Stomach (tissue), 9 donors: ENCODE data around the gene ADCY10. TPM values are rescaled to one million over a fixed set of nuclear protein-coding genes. Genes with fewer than 3 reads are reported as not detected.
"Not testable (repeated sequence)": the region's sequence is repeated elsewhere in the genome, so short reads cannot be mapped to it uniquely, and the experiment has no call there.

ENCODE experiments used
- DNase-seq, 2 donors: peaks; one replicate each; pipeline versions ENCODE4 v3.0.0 to v3.0.0-alpha.2; 2013 to 2019
- H3K27ac ChIP-seq, 5 donors: fragments of 200-600 bp in 4 of 5; sonication (generic) in 4 of 5; one replicate each; pipeline ENCODE4 v1.5.1; 2013 to 2019; ENCODE audit warnings: mild to moderate bottlenecking in 1 of 5, moderate library complexity in 1 of 5
- H3K27me3 ChIP-seq, 3 donors: fragments of 200-600 bp; sonication (generic); one replicate each; pipeline ENCODE4 v1.5.1; 2017 to 2019; ENCODE audit warnings: mixed run types in 1 of 3
- H3K36me3 ChIP-seq, 4 donors: fragments of 200-600 bp; sonication (generic); 1 replicate in 3 of 4; 2 replicates in 1 of 4; pipeline ENCODE4 v1.5.1; 2016 to 2019
- H3K4me1 ChIP-seq, 4 donors: fragments of 200-600 bp; sonication (generic); one replicate each; pipeline ENCODE4 v1.5.1; 2016 to 2019
- H3K4me3 ChIP-seq, 4 donors: fragments of 200-600 bp; sonication (generic) in 3 of 4; one replicate each; pipeline ENCODE4 v1.5.1; 2016 to 2019; ENCODE audit warnings: mild to moderate bottlenecking in 1 of 4
- H3K9me3 ChIP-seq, 4 donors: fragments of 200-600 bp; sonication (generic); one replicate each; pipeline ENCODE4 v1.5.1; 2016 to 2019
- CTCF ChIP-seq, 7 experiments: fragments of 450-650 bp in 4 of 7; fragments of 200-600 bp in 3 of 7; sonication (generic) in 3 of 7; IDR thresholded peaks; one replicate each; pipeline ENCODE4 v1.5.1; 2016 to 2019; ENCODE audit warnings: antibody characterized with exemption in 7 of 7, control low read depth in 2 of 7, mild to moderate bottlenecking in 1 of 7
- EP300 ChIP-seq: sonication (generic); formaldehyde crosslinking; IDR thresholded peaks from one replicate; pipeline ENCODE4 v1.6.1; 2017; ENCODE audit warnings: antibody characterized with exemption
- POLR2A ChIP-seq, 4 donors: fragments of 450-650 bp; IDR thresholded peaks; one replicate each; pipeline ENCODE4 v1.6.1; 2016; ENCODE audit warnings: antibody characterized with exemption in 4 of 4, control low read depth in 2 of 4, mild to moderate bottlenecking in 1 of 4, moderate library complexity in 1 of 4
- POLR2AphosphoS5 ChIP-seq, 3 donors: sonication (generic); formaldehyde crosslinking; IDR thresholded peaks; one replicate each; pipeline ENCODE4 v1.6.1; 2016; ENCODE audit warnings: antibody characterized with exemption in 3 of 3
- WGBS, 5 donors: extraction: QIAGEN DNeasy Blood & Tissue Kit in 3 of 5; methylation state at CpG; one replicate each; pipeline versions ENCODE4 v1.1.5 to v1.1.7; 2013 to 2018; 5-methylcytosine and 5-hydroxymethylcytosine counted together
- intact Hi-C: fragments of 100-400 bp; cut with DNase I; formaldehyde crosslinking; loops from one replicate; pipeline ENCODE4 v1.15.1; 2023; ENCODE audit warnings: low total_unique reads
- polyA plus RNA-seq, 3 donors: library from polyadenylated mRNA; stranded (reverse); fragments of 200-250 nt; gene quantifications; one replicate each; pipeline ENCODE4 v1.2.3, GENCODE V29; 2013
- total RNA-seq, 5 donors: library from RNA; depleted of rRNA; stranded (reverse); fragments of >200 nt; gene quantifications; one replicate each; pipeline versions ENCODE4 v1.1.0 to v1.2.3, GENCODE V29; 2014 to 2016
- donor health status: healthy with polysubstance abuse.
- donor health status: Bipolar disorder and iron deficiency.
- donor health status: healthy.

ADCY10 gene
- total and polyA plus RNA-seq, 8 donors: 0.60 TPM; not detected in 7

GRCh38 chr1:167837326-167837725 is 76.6 kb downstream of the ADCY10 start:
- Histone ChIP-seq H3K27ac (no peak overlapping the region), H3K9me3 (no peaks in the 10 kb centered on the region), H3K36me3 (no peaks in the 10 kb centered on the region), H3K4me1 (no peaks in the 10 kb centered on the region), H3K27me3 (no peaks in the 10 kb centered on the region), H3K4me3 (no peak overlapping the region)
- 49 to 90% (median 64%) methylated on average over 2 of the region's 2 CpGs for WGBS, 5 donors
- no peak for TF ChIP-seq POLR2AphosphoS5 (IDR thresholded peaks at IDR 0.05)
- no peak for TF ChIP-seq EP300
- TF ChIP-seq POLR2A (IDR thresholded peaks at IDR 0.05): no peak
- TF ChIP-seq CTCF (IDR thresholded peaks at IDR 0.05): no peak
- DNase-seq: no peak
- intact Hi-C loops: no loop called here

- H3K4me3 ChIP-seq: no peak overlapping the region
- WGBS, 5 donors: 68 to 94% (median 91%) methylated on average over 4 of the region's 4 CpGs
Measured at GRCh38 chr1:167836197-167836596, 77.7 kb downstream of the ADCY10 start.

GRCh38 chr1:167833904-167834303 is 80.0 kb downstream of the ADCY10 start:
- no peak overlapping the region for H3K4me3 ChIP-seq
- H3K36me3 ChIP-seq: no peaks in the 10 kb centered on the region
- DNase-seq: no peak
- H3K27me3 ChIP-seq: no peaks in the 10 kb centered on the region
- H3K27ac ChIP-seq: no peak overlapping the region
- intact Hi-C loops: no loop called here
- no peak for TF ChIP-seq CTCF (IDR thresholded peaks at IDR 0.05)
- TF ChIP-seq POLR2AphosphoS5 (IDR thresholded peaks at IDR 0.05): no peak
- TF ChIP-seq EP300: no peak
- TF ChIP-seq POLR2A (IDR thresholded peaks at IDR 0.05): no peak
- no peaks in the 10 kb centered on the region for H3K4me1 ChIP-seq
- no peaks in the 10 kb centered on the region for H3K9me3 ChIP-seq

More at GRCh38 chr1:167836197-167836596, 77.7 kb downstream of the ADCY10 start:
- no peaks in the 10 kb centered on the region for H3K9me3 ChIP-seq
- TF ChIP-seq EP300 (no peak), POLR2A (IDR thresholded peaks at IDR 0.05) (no peak), CTCF (IDR thresholded peaks at IDR 0.05) (no peak), POLR2AphosphoS5 (IDR thresholded peaks at IDR 0.05) (no peak)
- no peak overlapping the region for H3K27ac ChIP-seq
- DNase-seq: no peak
- no peaks in the 10 kb centered on the region for H3K4me1 ChIP-seq
- H3K36me3 ChIP-seq: no peaks in the 10 kb centered on the region
- no peaks in the 10 kb centered on the region for H3K27me3 ChIP-seq
- intact Hi-C loops: no loop called here

GRCh38 chr1:167832693-167833092 is 81.2 kb downstream of the ADCY10 start:
- intact Hi-C loops: no loop called here
- Histone ChIP-seq H3K27me3 (no peaks in the 10 kb centered on the region), H3K27ac (no peak overlapping the region), H3K4me1 (no peaks in the 10 kb centered on the region), H3K4me3 (no peak overlapping the region), H3K9me3 (no peaks in the 10 kb centered on the region), H3K36me3 (no peaks in the 10 kb centered on the region)
- no peak for DNase-seq
- WGBS, 5 donors: 86 to 92% (median 89%) methylated on average over 5 of the region's 5 CpGs
- TF ChIP-seq POLR2A (IDR thresholded peaks at IDR 0.05): no peak
- TF ChIP-seq CTCF (IDR thresholded peaks at IDR 0.05): no peak
- no peak for TF ChIP-seq EP300
- TF ChIP-seq POLR2AphosphoS5 (IDR thresholded peaks at IDR 0.05): no peak

GRCh38 chr1:167830668-167831067 is 83.3 kb downstream of the ADCY10 start:
- H3K4me3 ChIP-seq, H3K36me3 ChIP-seq, H3K4me1 ChIP-seq, H3K27me3 ChIP-seq, H3K27ac ChIP-seq, intact Hi-C loops, DNase-seq, H3K9me3 ChIP-seq: not testable (repeated sequence)
- WGBS, 5 donors: 81 to 84% (median 82%) methylated on average over 5 of the region's 5 CpGs
